DLD1 (cell line): ENCODE results near the gene SLC15A1.
"Not testable (repeated sequence)": the region's sequence is repeated elsewhere in the genome, so short reads cannot be mapped to it uniquely, and the experiment has no call there.

Experiments used
- in situ Hi-C: cut with HindIII; loops from 2 replicates; pipeline ENCODE4 v1.10.0; 2017; ENCODE audit warnings: low sequenced_read_pairs

Gene SLC15A1

GRCh38 chr13:98664924-98665637 is 87.4 kb downstream of the SLC15A1 start:
- in situ Hi-C loops: loop anchor here (25.0 kb wide), 1 partner anchor 228 kb away; no protein-coding TSS in a partner anchor

- in situ Hi-C loops: loop anchor here (25.0 kb wide), 1 partner anchor 227 kb away; no protein-coding TSS in a partner anchor
Measured at GRCh38 chr13:98664510-98664909, 88.0 kb downstream of the SLC15A1 start.

- in situ Hi-C loops: loop anchor here (25.0 kb wide), 1 partner anchor 227 kb away; no protein-coding TSS in a partner anchor
Measured at GRCh38 chr13:98664047-98664446, 88.4 kb downstream of the SLC15A1 start.

- in situ Hi-C loops: loop anchor here (25.0 kb wide), 1 partner anchor 221 kb away; no protein-coding TSS in a partner anchor
Measured at GRCh38 chr13:98658131-98658530, 94.3 kb downstream of the SLC15A1 start.

GRCh38 chr13:98657506-98658085 is 94.9 kb downstream of the SLC15A1 start:
- in situ Hi-C loops: loop anchor here (25.0 kb wide), 1 partner anchor 220 kb away; no protein-coding TSS in a partner anchor

DNA sequence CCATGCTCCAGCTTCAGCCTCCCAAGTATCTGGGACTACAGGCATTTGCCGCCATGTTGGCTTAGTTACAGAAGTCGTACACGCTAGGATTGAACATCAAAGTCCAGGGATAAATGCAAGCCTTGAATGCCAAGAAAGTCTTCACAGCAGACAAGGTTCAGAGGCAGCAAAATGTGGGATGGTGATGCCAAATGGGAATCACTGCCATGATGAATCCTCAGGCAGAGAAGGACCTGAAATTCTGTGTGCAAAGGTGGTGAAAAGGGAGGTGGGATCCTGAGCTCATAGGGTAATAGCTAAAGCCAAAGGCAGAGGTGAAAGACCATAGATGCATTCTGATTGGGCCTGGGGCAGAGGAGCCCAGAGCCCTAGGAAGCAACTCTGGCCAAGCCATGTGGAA is 96.2 kb downstream of the SLC15A1 start:
- in situ Hi-C loops: loop anchor here (25.0 kb wide), 1 partner anchor 219 kb away; no protein-coding TSS in a partner anchor

DNA sequence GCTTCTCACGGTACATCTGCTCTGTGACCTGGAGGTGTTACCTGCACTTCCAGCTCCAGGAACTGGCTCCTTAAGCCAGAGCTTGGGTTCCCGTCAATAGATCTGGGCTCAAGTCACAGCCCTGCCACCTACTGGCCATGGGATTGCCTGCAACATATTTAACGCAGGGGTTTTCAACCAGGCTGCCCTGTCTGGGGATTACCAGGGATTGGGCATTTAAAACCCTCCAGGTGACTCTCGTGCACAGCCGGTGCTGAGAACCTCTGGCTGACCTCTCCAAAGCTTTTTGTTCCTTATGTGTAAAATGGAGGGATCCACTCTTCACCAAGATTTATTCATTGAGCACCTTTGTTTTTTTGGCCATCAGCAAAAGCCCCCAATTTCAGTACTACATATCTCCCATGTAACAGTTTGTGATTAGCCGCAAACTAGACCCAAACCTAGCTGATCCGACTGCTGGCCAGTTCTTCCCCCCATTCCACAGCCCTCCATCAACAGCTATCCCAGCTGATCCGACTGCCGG is 98.9 kb downstream of the SLC15A1 start:
- in situ Hi-C loops: loop anchor here (25.0 kb wide), 1 partner anchor 216 kb away; no protein-coding TSS in a partner anchor

DNA sequence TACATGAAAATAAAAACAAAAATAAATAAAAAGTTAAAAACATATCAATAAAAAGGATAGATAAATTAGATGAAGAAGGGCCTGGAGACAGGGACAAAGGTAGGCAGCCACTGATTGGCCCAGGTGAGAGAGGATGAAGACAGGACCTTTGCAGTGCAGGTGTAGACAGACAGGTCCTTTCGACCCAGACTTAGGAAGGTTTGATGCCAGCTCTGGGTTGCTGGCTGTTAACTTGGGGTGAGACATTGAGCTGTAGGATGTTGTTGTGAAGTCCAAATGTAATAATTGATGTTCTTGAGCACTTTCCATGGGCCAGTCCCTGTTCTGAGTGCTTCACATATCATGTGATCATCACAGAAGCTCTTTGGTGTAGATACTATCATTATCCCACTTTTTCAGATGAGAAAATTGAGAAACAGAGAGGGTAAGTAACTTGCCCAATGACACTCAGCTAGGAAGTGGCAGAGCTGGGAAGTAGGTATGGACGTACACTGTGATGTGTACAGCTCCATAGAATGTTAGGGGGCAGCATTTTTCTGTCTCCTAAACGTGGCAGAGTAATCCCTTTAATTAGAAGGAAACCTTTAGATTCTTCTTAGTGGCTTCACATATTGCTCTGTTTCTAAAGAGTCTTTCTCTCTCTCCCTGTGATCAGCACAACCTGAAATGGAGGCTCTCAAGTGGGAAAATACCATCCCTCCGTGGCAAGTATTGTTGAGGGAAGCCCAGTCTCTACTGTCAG is 99.6 kb downstream of the SLC15A1 start:
- in situ Hi-C loops: loop anchor here (25.0 kb wide), 1 partner anchor 216 kb away; no protein-coding TSS in a partner anchor

GRCh38 chr13:98652276-98652675 is 100.2 kb downstream of the SLC15A1 start:
- in situ Hi-C loops: loop anchor here (25.0 kb wide), 1 partner anchor 215 kb away; no protein-coding TSS in a partner anchor

- in situ Hi-C loops: loop anchor here (25.0 kb wide), 1 partner anchor 214 kb away; no protein-coding TSS in a partner anchor
Measured at GRCh38 chr13:98651744-98652143, 100.7 kb downstream of the SLC15A1 start.

GRCh38 chr13:98650396-98651107 is 101.9 kb downstream of the SLC15A1 start:
- in situ Hi-C loops: loop anchor here (25.0 kb wide), 1 partner anchor 213 kb away; no protein-coding TSS in a partner anchor

DNA sequence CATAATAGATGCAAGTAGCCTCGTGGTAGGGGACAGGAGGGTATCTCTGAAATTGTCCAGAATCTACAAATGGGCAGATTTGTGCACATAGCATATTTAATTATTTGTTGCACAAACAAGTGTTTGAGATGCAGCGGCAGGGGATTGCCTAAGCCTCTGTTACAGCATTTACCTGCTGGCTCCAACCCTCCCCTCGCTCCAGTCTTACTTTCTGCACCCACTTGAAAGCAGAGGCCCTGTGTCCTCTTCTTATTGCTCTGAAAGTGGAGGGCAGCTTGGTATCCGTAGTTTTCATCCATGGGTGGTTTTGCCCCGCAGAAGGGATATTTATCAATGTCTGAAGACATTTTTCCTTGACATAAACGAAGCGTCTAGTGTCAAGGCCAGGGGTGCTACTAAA is 102.6 kb downstream of the SLC15A1 start:
- in situ Hi-C loops: loop anchor here (25.0 kb wide), 1 partner anchor 213 kb away; no protein-coding TSS in a partner anchor

GRCh38 chr13:98648686-98649085 is 103.8 kb downstream of the SLC15A1 start:
- in situ Hi-C loops: no loop called here

DNA sequence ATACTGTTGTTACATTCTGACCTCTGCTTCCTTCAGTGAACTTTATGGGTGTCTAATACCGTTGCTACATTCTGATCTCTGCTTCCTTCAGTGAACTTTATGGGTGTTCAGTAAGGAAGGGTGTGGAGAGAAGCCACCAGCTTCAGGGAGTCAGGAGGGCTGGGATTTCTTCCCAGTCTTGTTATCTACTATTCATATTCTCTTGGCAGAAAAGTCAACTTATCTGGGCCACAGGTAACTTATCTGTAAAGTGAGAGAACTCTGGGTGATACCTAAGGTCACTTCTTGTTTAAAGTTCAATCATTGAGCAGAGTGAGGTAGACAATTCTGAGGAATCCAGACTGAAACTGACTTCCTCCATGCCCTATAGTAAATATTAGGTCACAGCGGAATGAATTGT is 104.3 kb downstream of the SLC15A1 start:
- in situ Hi-C loops: no loop called here

- in situ Hi-C loops: no loop called here
Measured at GRCh38 chr13:98647121-98647520, 105.4 kb downstream of the SLC15A1 start.

DNA sequence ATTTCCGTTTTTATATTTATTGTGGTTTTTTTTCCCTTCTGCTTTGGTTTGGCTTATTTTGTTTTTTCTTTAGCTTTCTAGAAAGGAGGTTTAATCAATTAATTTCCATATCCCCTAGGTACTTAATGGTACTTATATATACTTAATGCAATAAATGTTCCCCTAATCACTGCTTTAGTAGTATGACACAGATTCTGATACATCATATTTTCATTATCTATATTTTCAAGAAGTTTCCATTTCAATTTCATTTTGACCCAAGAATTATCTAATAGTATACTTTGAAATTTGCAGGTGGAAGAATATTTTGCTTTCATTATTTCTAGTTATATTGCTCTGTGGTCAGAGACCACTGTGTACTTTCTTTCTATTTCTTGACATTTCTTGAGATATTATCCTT is 109.0 kb downstream of the SLC15A1 start:
- in situ Hi-C loops: no loop called here

DNA sequence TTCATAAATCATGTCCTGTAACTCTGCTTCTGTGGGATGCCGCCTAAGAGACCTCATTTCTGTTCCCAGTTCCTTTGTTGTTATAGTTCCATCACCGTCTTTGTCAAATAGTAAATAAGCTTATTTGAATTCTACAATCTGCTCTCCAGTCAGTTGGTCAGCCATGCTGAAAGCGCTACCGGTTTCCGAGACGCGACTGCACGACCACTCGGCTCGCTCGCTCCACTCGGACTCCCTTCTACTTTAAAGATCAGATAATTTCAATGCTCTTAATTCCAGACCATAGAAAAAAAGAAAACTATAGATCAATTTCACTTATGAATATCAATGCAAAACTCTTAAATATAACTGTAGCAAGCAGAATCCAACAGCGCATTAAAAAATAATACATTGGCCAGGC is 111.4 kb downstream of the SLC15A1 start:
- in situ Hi-C loops: no loop called here

DNA sequence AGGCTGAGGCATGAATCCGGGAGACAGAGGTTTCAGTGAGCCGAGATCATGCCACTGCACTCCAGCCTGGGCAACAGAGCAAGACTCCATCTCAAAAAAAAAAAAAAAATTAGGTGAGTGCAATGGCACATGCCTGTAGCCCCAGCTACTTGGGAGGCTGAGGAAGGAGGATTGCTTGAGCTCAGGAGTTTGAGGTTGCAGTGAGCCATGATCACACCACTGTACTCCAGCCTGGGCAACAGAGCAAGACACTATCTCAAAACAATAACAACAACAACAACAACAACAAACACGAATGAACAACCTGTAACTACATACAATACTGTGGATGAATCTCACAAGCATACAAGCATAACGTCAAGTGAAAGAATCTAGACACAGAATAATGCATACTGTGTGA is 112.7 kb downstream of the SLC15A1 start:
- in situ Hi-C loops: not testable (repeated sequence)

GRCh38 chr13:98638352-98638751 is 114.1 kb downstream of the SLC15A1 start:
- in situ Hi-C loops: not testable (repeated sequence)
